Ishikawa (cell line): Measurements from ENCODE around the gene CAMKK1.

ENCODE experiments used
- CEBPB ChIP-seq: IDR thresholded peaks from 2 replicates; pipeline ENCODE4 v1.6.1; 2012
- CREB1 ChIP-seq: IDR thresholded peaks from 2 replicates; pipeline ENCODE4 v1.6.1; 2012; ENCODE audit warnings: low read depth
- EGR1 ChIP-seq: IDR thresholded peaks from 2 replicates; pipeline ENCODE4 v1.6.1; 2012
- EP300 ChIP-seq: IDR thresholded peaks from 2 replicates; pipeline ENCODE4 v1.6.1; 2012; ENCODE audit warnings: borderline replicate concordance
- MAX ChIP-seq: IDR thresholded peaks from 2 replicates; pipeline ENCODE4 v1.6.1; 2012
- RAD21 ChIP-seq: IDR thresholded peaks from 2 replicates; pipeline ENCODE4 v1.6.1; 2012; ENCODE audit warnings: low read depth
- TAF1 ChIP-seq: IDR thresholded peaks from 2 replicates; pipeline ENCODE4 v1.6.1; 2012; ENCODE audit warnings: low read depth, mild to moderate bottlenecking
- TCF12 ChIP-seq: IDR thresholded peaks from 2 replicates; pipeline ENCODE4 v1.6.1; 2012; ENCODE audit warnings: low read depth
- TEAD4 ChIP-seq: IDR thresholded peaks from 2 replicates; pipeline ENCODE4 v1.6.1; 2012
- ZBTB7A ChIP-seq: IDR thresholded peaks from 2 replicates; pipeline ENCODE4 v1.6.1; 2012; ENCODE audit warnings: low read depth

GRCh38 chr17:3918372-3919122, 25.7 kb upstream of the CAMKK1 start:
- TF ChIP-seq EGR1 (no peak), CEBPB (no peak), CREB1 (no peak), MAX (no peak), ZBTB7A (no peak), TAF1 (no peak), RAD21 (no peak), TEAD4 (no peak), EP300 (no peak), TCF12 (no peak)
